ENCODE measurements around the gene GLI3.

The GLI3 gene

DNA sequence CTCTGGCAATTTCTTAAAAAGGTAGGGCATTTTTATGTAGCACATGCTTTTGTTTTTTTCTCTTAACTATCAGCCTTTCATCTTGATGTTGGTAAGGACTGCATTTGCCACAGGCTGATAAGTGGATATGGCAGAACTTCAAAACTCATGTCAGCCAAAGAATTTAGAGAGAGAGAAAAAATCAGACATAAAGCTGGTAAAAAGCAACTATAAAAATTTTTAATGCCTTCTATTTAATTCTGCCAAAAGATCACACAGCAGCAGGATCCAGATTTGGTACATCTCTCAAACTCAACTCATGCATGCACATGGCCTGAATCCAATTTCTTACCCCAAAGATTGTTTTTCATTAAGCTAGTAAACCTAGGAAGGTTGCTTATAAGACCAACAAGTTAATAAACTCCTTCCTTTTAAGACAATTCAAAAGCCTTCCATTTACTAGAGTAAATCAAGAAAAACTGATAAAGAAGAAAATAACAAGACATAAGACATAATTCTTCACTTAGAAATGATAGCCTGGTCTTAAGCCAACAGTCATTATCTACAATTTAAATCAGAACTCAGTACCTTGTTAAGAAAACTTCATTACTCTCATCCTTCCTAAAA is 69.3 kb downstream of the GLI3 start:
- ATAC-seq (ENCODE audit: insufficient read depth, low read depth) (no peak), DNase-seq (no peak)
- Histone ChIP-seq H2AFZ (ENCODE audit: low read depth, low read length) (no peak overlapping the region), H3K79me2 (ENCODE audit: insufficient read depth, low read length) (peaks cover 10% of the 10 kb centered on the region; the same call in 1 of the 2 replicates), H4K20me1 (ENCODE audit: insufficient read depth, low read length) (no peaks in the 10 kb centered on the region), H3K9me3 (ENCODE audit: insufficient read depth, low read length, severe bottlenecking) (no peaks in the 10 kb centered on the region), H3K9ac (ENCODE audit: low read depth, low read length) (no peak overlapping the region), H3K4me3 (ENCODE audit: low read depth in 1 of 2, low read length in 2 of 2) (no peak overlapping the region), H3K4me1 (ENCODE audit: insufficient read depth, low read length) (no peaks in the 10 kb centered on the region), H3K4me2 (ENCODE audit: insufficient read depth, low read length) (no peak overlapping the region), H3K27ac (ENCODE audit: low read length) (no peak overlapping the region), H3K27me3 (ENCODE audit: insufficient read depth, low read length, poor library complexity) (no peaks in the 10 kb centered on the region), H3K36me3 (ENCODE audit: insufficient read depth, low read length) (peaks cover 3% of the 10 kb centered on the region; the same call in 1 of the 2 replicates)
- TF ChIP-seq EZH2 (IDR thresholded peaks at IDR 0.05; ENCODE audit: borderline replicate concordance, low read depth, low read length, severe bottlenecking) = no peak
- TF ChIP-seq CTCF (IDR thresholded peaks at IDR 0.05; ENCODE audit: borderline replicate concordance, extremely low read depth, low read length, poor library complexity, severe bottlenecking) = no peak

GRCh38 chr7:42167206-42167605 is 69.8 kb downstream of the GLI3 start:
- Histone ChIP-seq H3K9ac (ENCODE audit: low read depth, low read length) (no peak overlapping the region), H3K4me2 (ENCODE audit: insufficient read depth, low read length) (no peak overlapping the region), H3K4me3 (ENCODE audit: low read depth in 1 of 2, low read length in 2 of 2) (no peak overlapping the region), H4K20me1 (ENCODE audit: insufficient read depth, low read length) (no peaks in the 10 kb centered on the region), H3K27me3 (ENCODE audit: insufficient read depth, low read length, poor library complexity) (no peaks in the 10 kb centered on the region), H3K27ac (ENCODE audit: low read length) (no peak overlapping the region), H2AFZ (ENCODE audit: low read depth, low read length) (no peak overlapping the region), H3K36me3 (ENCODE audit: insufficient read depth, low read length) (peaks cover 3% of the 10 kb centered on the region; the same call in 1 of the 2 replicates), H3K79me2 (ENCODE audit: insufficient read depth, low read length) (0 out of 2 replicates have a peak, but pooled peaks cover 10% of the 10 kb centered on the region), H3K4me1 (ENCODE audit: insufficient read depth, low read length) (no peaks in the 10 kb centered on the region), H3K9me3 (ENCODE audit: insufficient read depth, low read length, severe bottlenecking) (no peaks in the 10 kb centered on the region)
- ATAC-seq (ENCODE audit: insufficient read depth, low read depth) (no peak), DNase-seq (no peak)
- TF ChIP-seq CTCF (IDR thresholded peaks at IDR 0.05; ENCODE audit: borderline replicate concordance, extremely low read depth, low read length, poor library complexity, severe bottlenecking) = no peak
- no peak for TF ChIP-seq EZH2 (IDR thresholded peaks at IDR 0.05; ENCODE audit: borderline replicate concordance, low read depth, low read length, severe bottlenecking)

- H4K20me1 ChIP-seq (ENCODE audit: insufficient read depth, low read length) = 0 out of 2 replicates have a peak, but pooled peaks cover 4% of the 10 kb centered on the region
- no peaks in the 10 kb centered on the region for H3K27me3 ChIP-seq (ENCODE audit: insufficient read depth, low read length, poor library complexity)
- 0 out of 2 replicates have a peak, but pooled peaks cover 10% of the 10 kb centered on the region for H3K79me2 ChIP-seq (ENCODE audit: insufficient read depth, low read length)
- H3K9me3 ChIP-seq (ENCODE audit: insufficient read depth, low read length, severe bottlenecking) = no peaks in the 10 kb centered on the region
- no peak overlapping the region for H3K4me2 ChIP-seq (ENCODE audit: insufficient read depth, low read length)
- no peak overlapping the region for H3K4me3 ChIP-seq (ENCODE audit: low read depth in 1 of 2, low read length in 2 of 2)
- DNase-seq = no peak
- H3K36me3 ChIP-seq (ENCODE audit: insufficient read depth, low read length) = peaks cover 3% of the 10 kb centered on the region; the same call in 1 of the 2 replicates
- ATAC-seq (ENCODE audit: insufficient read depth, low read depth) = no peak
- H3K27ac ChIP-seq (ENCODE audit: low read length) = no peak overlapping the region
- H3K9ac ChIP-seq (ENCODE audit: low read depth, low read length) = no peak overlapping the region
- TF ChIP-seq CTCF (IDR thresholded peaks at IDR 0.05; ENCODE audit: borderline replicate concordance, extremely low read depth, low read length, poor library complexity, severe bottlenecking) = no peak
- TF ChIP-seq EZH2 (IDR thresholded peaks at IDR 0.05; ENCODE audit: borderline replicate concordance, low read depth, low read length, severe bottlenecking) = no peak
- no peaks in the 10 kb centered on the region for H3K4me1 ChIP-seq (ENCODE audit: insufficient read depth, low read length)
- no peak overlapping the region for H2AFZ ChIP-seq (ENCODE audit: low read depth, low read length)
Observed at GRCh38 chr7:42164881-42165428, 72.1 kb downstream of the GLI3 start.

All from DND-41 (cell line).